Thoracic aorta endothelial cell (primary cell): Measurements from ENCODE around the gene HK1. TPM values are rescaled to one million over a fixed set of nuclear protein-coding genes. Genes with fewer than 3 reads are reported as not detected.

ENCODE experiments used
- total RNA-seq: library from RNA; depleted of rRNA; stranded (reverse); fragments of >200 nt; gene quantifications from 2 replicates; pipeline ENCODE4 v1.2.3, GENCODE V29; 2012

The HK1 gene
- 128 and 134 TPM in 2 replicates for total RNA-seq

DNA sequence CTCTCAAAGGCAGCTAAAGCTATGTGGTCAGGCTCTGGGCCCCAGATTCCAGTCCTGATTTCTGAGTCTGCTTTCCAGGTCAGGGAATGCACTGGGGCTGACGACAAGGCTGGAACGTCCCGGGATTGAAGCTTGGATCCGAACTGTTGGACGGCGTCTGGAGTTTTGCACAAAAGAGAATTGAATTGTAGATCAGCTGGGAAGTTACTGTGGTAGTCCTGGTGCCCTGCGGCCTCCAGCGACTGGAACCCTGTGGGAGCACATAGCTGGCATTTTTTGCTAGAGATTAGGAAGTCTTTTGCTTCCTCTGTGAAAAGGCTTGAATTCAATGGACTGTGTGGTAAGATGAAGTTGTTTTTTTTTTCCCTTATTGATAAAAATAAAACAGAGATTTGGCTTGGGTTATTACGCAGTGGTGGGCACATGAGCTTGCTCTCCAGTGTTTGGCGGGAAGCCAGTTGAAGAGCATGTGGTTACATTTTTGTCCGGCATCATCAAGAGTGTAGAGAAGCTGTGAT is at the start of gene HK1:
TSS of gene HK1 (plus strand) at position 51 of the 518 bp plus-strand sequence.

DNA sequence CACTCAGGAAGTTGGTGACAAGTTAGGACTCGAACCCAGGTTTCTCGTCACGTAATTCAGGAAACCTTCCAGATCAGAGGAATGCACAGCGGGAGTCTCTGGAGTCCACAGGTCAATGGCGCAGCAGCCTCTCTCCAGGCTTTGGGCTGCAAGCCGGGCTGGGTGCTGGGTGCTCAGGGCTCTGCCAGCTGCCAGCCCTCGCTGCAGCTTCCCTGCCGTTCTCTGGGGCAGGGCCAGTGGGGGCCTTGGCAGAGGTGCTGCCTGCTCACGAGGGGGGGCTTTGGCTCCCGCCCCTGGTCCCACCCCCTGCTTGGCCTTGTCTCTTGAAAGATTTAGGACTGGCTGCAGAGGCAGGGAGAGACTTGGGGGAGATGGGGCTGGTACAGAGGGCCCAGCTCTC is 138.4 kb downstream of the HK1 start, which contains the start of gene TACR2:
TSS of gene TACR2 (minus strand) at position 224 of the 400 bp plus-strand sequence. CDS start 595 bp downstream, outside the sequence.

DNA sequence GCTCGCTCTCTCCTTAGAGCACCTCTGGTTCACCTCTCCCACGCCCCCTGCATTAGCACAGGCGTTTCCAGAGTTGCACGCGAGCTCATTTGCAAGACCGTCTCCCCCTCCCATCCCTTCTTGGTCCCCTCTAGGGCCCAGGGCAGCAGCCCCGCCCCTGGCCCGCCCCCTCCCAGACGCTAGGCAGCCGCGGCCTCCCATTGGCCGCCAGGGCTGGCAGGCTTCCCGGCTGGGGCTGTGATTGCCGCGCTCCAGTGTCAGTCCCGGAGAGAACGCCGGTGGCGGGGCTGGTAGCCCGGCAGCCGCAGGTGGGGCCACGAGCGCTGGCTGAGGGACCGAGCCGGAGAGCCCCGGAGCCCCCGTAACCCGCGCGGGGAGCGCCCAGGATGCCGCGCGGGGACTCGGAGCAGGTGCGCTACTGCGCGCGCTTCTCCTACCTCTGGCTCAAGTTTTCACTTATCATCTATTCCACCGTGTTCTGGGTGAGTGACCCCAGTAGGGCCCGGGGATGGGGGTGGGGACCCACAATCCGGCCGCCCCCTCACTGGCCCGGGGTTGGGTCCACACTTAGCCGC is 173.0 kb downstream of the HK1 start, which contains the start of gene TSPAN15:
TSS of gene TSPAN15 (plus strand) at position 257 of the 575 bp plus-strand sequence. CDS start at position 387, 130 bp downstream.

Other genes starting within 250 kb of the HK1 start
- 1,513 and 1,576 TPM in 2 replicates for gene SRGN, start 190.4 kb upstream of the HK1 start, total RNA-seq
- 59.0 and 66.0 TPM in 2 replicates for gene VPS26A, start 154.3 kb upstream of the HK1 start, total RNA-seq
- gene SUPV3L1, start 98.3 kb upstream of the HK1 start, total RNA-seq: 30.4 and 34.0 TPM in 2 replicates
- 0.93 TPM in 1 of 2 replicates, not detected in the other for gene HKDC1, start 58.2 kb upstream of the HK1 start, total RNA-seq
- 0.13 TPM in 1 of 2 replicates, not detected in the other for gene TACR2, start 138.4 kb downstream of the HK1 start, total RNA-seq
- 23.9 and 31.1 TPM in 2 replicates for gene TSPAN15, start 173.0 kb downstream of the HK1 start, total RNA-seq